A673 (cell line): ENCODE results near the gene SEC14L6. TPM values are rescaled to one million over a fixed set of nuclear protein-coding genes. Genes with fewer than 3 reads are reported as not detected.

ENCODE experiments used
- BruUV-seq: library from RNA; stranded (reverse); fragments of 400-500 nt; replicated peaks from 2 replicates; lab custom pipeline; 2021; lab: Mats Ljungman, UMichigan
- CTCF ChIA-PET: fragments of 300-600 bp; sonication (Branson Sonifier 250); formaldehyde crosslinking; loops from one replicate; lab custom pipeline; 2022; ENCODE audit warnings: antibody characterized with exemption; lab: Charles Lee
- POLR2A ChIA-PET: fragments of 300-600 bp; sonication (Branson Sonifier 250); formaldehyde crosslinking; loops from one replicate; lab custom pipeline; 2022; ENCODE audit warnings: antibody characterized with exemption; ENCODE audit not compliant: low non-redundant PET; lab: Charles Lee
- DNase-seq: peaks from one replicate; pipeline ENCODE4 v3.0.0-alpha.2; 2015; ENCODE audit warnings: low spot score
- H3K27ac ChIP-seq: fragments of 200-600 bp; sonication (generic); 2 replicates; pipeline ENCODE4 v1.5.1; 2016; ENCODE audit warnings: mixed run types, low read depth, mild to moderate bottlenecking, mixed read lengths, antibody characterized with exemption, low read length; ENCODE audit not compliant: poor library complexity, severe bottlenecking
- H3K27me3 ChIP-seq: fragments of 200-600 bp; sonication (generic); replicated peaks from 2 replicates; pipeline ENCODE4 v1.6.1; 2017; ENCODE audit warnings: mixed run types, low read depth, mild to moderate bottlenecking, mixed read lengths, antibody characterized with exemption, low read length; ENCODE audit not compliant: insufficient read depth, poor library complexity
- H3K36me3 ChIP-seq: fragments of 200-600 bp; sonication (generic); 2 replicates; pipeline ENCODE4 v1.6.1; 2016; ENCODE audit warnings: mixed run types, mild to moderate bottlenecking, mixed read lengths, antibody characterized with exemption, low read length; ENCODE audit not compliant: insufficient read depth, poor library complexity, severe bottlenecking
- H3K4me1 ChIP-seq: fragments of 200-600 bp; sonication (generic); 2 replicates; pipeline ENCODE4 v1.6.1; 2017; ENCODE audit warnings: mixed run types, mild to moderate bottlenecking, mixed read lengths, antibody characterized with exemption, low read length; ENCODE audit not compliant: insufficient read depth, poor library complexity, severe bottlenecking
- H3K4me3 ChIP-seq: fragments of 200-600 bp; sonication (generic); 2 replicates; pipeline ENCODE4 v1.5.1; 2016; ENCODE audit warnings: low read depth, mixed run types, mild to moderate bottlenecking, mixed read lengths, low read length; ENCODE audit not compliant: poor library complexity, severe bottlenecking
- H3K9me3 ChIP-seq: fragments of 200-600 bp; sonication (generic); 2 replicates; pipeline ENCODE4 v1.6.1; 2016; ENCODE audit warnings: mixed run types, low read depth, mild to moderate bottlenecking, mixed read lengths, antibody characterized with exemption, low read length; ENCODE audit not compliant: poor library complexity, severe bottlenecking
- CTCF ChIP-seq: fragments of 300-800, 200-600 bp; sonication (generic); conservative IDR thresholded peaks from 2 replicates; pipeline ENCODE4 v1.5.1; 2017; ENCODE audit warnings: low read depth, mild to moderate bottlenecking, antibody characterized with exemption, low read length, moderate library complexity, mixed read lengths
- EZH2 ChIP-seq: fragments of 200-600 bp; sonication (generic); IDR thresholded peaks from 2 replicates; pipeline ENCODE4 v1.6.1; 2017; ENCODE audit warnings: borderline replicate concordance, low read depth, mild to moderate bottlenecking, mixed read lengths, antibody characterized with exemption, low read length; ENCODE audit not compliant: poor library complexity, severe bottlenecking
- intact Hi-C: fragments of 100-400 bp; cut with micrococcal nuclease; formaldehyde crosslinking; loops from one replicate; pipeline ENCODE4 v1.10.0; 2022; ENCODE audit not compliant: unreplicated experiment
- total RNA-seq: library from RNA; stranded (reverse); gene quantifications from 2 replicates; pipeline ENCODE4 v1.2.3, GENCODE V29; 2021

Gene SEC14L6
- total RNA-seq, 1 experiment from 2014 or later, result not detected

- CTCF ChIA-PET, result no interaction called here
- BruUV-seq, result no TSS peak
- peak; percentile 50 for DNase-seq
- H3K9me3 ChIP-seq, result no peaks in the 10 kb centered on the region
- no peak for TF ChIP-seq EZH2
- TF ChIP-seq CTCF, result no peak
- intact Hi-C loops, result no loop called here
- H3K27ac ChIP-seq, result no peak overlapping the region
- no peaks in the 10 kb centered on the region for H3K36me3 ChIP-seq
- POLR2A ChIA-PET, result no interaction called here
- H3K4me3 ChIP-seq, result no peak overlapping the region
- no peaks in the 10 kb centered on the region for H3K4me1 ChIP-seq
- peaks cover 14% of the 10 kb centered on the region for H3K27me3 ChIP-seq
Observed at GRCh38 chr22:30538280-30538679, 8.3 kb downstream of the SEC14L6 start.

- ChIA-PET POLR2A (no interaction called here), CTCF (no interaction called here)
- Histone ChIP-seq H3K27ac (no peak overlapping the region), H3K9me3 (no peaks in the 10 kb centered on the region), H3K4me3 (no peak overlapping the region), H3K4me1 (no peaks in the 10 kb centered on the region), H3K27me3 (peaks cover 10% of the 10 kb centered on the region), H3K36me3 (no peaks in the 10 kb centered on the region)
- intact Hi-C loops, result no loop called here
- DNase-seq, result no peak
- no TSS peak for BruUV-seq
- TF ChIP-seq CTCF (no peak), EZH2 (no peak)
Observed at GRCh38 chr22:30537083-30537731, 9.3 kb downstream of the SEC14L6 start.

- CTCF ChIA-PET, result no interaction called here
- TF ChIP-seq EZH2, result no peak
- no peak for TF ChIP-seq CTCF
Observed at GRCh38 chr22:30535182-30535581, 11.4 kb downstream of the SEC14L6 start.

More at GRCh38 chr22:30535182-30535581, 11.4 kb downstream of the SEC14L6 start:
- intact Hi-C loops, result no loop called here
- POLR2A ChIA-PET, result no interaction called here
- no peaks in the 10 kb centered on the region for H3K36me3 ChIP-seq
- no peaks in the 10 kb centered on the region for H3K4me1 ChIP-seq
- DNase-seq, result no peak
- no peaks in the 10 kb centered on the region for H3K27me3 ChIP-seq
- no peaks in the 10 kb centered on the region for H3K9me3 ChIP-seq
- no peak overlapping the region for H3K4me3 ChIP-seq
- no peak overlapping the region for H3K27ac ChIP-seq
- no TSS peak for BruUV-seq
